RWPE2 (cell line): ENCODE data around the gene STX10.
"Not testable (repeated sequence)": the region's sequence is repeated elsewhere in the genome, so short reads cannot be mapped to it uniquely, and the experiment has no call there.

Source experiments
- ATAC-seq: fragments of 200-7000 bp; cut with Tn5 transposase; 3 replicates; pipeline ENCODE4 v1.9.1; 2021; ENCODE audit warnings: low read depth
- DNase-seq: peaks from one replicate; pipeline ENCODE4 v3.0.0-alpha.2; 2020; ENCODE audit warnings: low spot score
- H3K27ac ChIP-seq: fragments of 450-650 bp; 2 replicates; pipeline ENCODE4 v1.5.1; 2017; ENCODE audit warnings: mild to moderate bottlenecking; ENCODE audit not compliant: poor library complexity, severe bottlenecking
- H3K27me3 ChIP-seq: fragments of 250-450 bp; sonication (Bioruptor Pico); 2 replicates; pipeline ENCODE4 v1.5.1; 2021; ENCODE audit warnings: mild to moderate bottlenecking, moderate library complexity; ENCODE audit not compliant: insufficient read depth, poor library complexity, severe bottlenecking
- H3K36me3 ChIP-seq: fragments of 250-450 bp; sonication (Bioruptor Pico); 2 replicates; pipeline ENCODE4 v1.5.1; 2020; ENCODE audit warnings: low read depth, mild to moderate bottlenecking, moderate library complexity
- H3K4me1 ChIP-seq: fragments of 250-450 bp; sonication (Bioruptor Pico); 2 replicates; pipeline ENCODE4 v1.5.1; 2021; ENCODE audit warnings: mild to moderate bottlenecking, moderate library complexity; ENCODE audit not compliant: insufficient read depth, poor library complexity, severe bottlenecking
- H3K4me3 ChIP-seq: fragments of 250-450 bp; sonication (Bioruptor Pico); 2 replicates; pipeline ENCODE4 v1.5.1; 2021; ENCODE audit warnings: mild to moderate bottlenecking, moderate library complexity; ENCODE audit not compliant: severe bottlenecking
- H3K9me3 ChIP-seq: fragments of 250-450 bp; sonication (Bioruptor Pico); 2 replicates; pipeline ENCODE4 v1.5.1; 2021; ENCODE audit warnings: mild to moderate bottlenecking, moderate library complexity; ENCODE audit not compliant: severe bottlenecking
- CTCF ChIP-seq: fragments of 450-650 bp; IDR thresholded peaks from one replicate; pipeline ENCODE4 v1.5.1; 2017; ENCODE audit warnings: mild to moderate bottlenecking, moderate library complexity; ENCODE audit not compliant: poor library complexity, severe bottlenecking

STX10 gene

DNA sequence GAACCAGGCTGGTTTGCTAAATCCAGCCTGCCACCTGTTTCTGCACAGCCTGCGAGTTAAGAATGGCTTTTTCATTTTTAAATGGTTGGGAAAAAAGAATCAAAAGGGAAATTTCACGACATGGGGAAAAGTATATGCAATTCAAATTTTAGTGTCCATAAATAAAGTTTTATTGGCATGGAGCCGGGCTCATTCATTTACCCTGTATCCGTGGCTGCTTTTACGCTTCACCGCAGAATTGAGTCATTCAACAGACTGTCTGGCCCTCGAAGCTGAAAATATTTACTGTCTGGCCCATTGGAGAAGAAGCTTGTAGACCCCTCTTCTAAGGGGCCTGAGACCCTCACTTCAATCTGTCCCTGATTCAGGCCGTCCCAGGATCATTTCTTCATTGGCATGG lies 26.2 kb upstream of the STX10 start:
- TF ChIP-seq CTCF: no peak
- Histone ChIP-seq H3K4me1 (peaks cover 14% of the 10 kb centered on the region), H3K27ac (no peak overlapping the region), H3K9me3 (no peaks in the 10 kb centered on the region), H3K4me3 (no peak overlapping the region), H3K27me3 (no peaks in the 10 kb centered on the region), H3K36me3 (no peaks in the 10 kb centered on the region)
- no peak for ATAC-seq
- no peak for DNase-seq

DNA sequence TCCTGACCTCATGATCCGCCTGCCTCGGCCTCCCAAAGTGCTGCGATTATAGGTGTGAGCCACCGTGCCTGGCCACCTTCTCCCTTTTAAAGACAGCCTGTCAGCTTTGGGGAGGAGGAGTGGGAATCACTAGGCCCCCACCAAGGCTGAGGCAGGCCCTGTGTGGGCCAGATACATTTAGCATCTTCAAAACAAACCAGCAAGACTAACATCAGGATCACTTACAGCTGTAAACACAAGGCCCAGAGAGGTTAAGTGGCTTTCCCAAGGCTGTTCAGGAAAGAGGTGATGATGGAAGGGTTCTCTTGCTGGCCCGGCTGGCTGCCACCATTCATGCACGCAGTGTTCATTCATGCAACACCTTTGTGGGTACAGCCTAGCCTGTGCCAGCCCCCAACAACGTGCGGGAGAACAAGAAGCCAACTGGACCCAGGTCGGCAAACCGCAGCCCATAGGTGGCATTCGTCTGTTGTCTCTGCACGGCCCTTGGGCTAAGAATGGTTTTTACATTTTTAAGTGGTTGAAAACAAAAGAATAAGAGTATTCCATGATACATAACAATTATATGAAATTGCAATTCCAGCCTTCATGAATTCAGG lies 23.1 kb upstream of the STX10 start:
- Histone ChIP-seq H3K27me3 (no peaks in the 10 kb centered on the region), H3K36me3 (no peaks in the 10 kb centered on the region), H3K27ac (peak overlapping the region; percentile 99), H3K9me3 (no peaks in the 10 kb centered on the region), H3K4me1 (peaks cover 36% of the 10 kb centered on the region), H3K4me3 (no peak overlapping the region)
- DNase-seq: no peak
- ATAC-seq: no peak
- no peak for TF ChIP-seq CTCF

GRCh38 chr19:13172346-13173138 lies 22.4 kb upstream of the STX10 start:
- no peak for TF ChIP-seq CTCF
- Histone ChIP-seq H3K36me3 (no peaks in the 10 kb centered on the region), H3K4me1 (peaks cover 41% of the 10 kb centered on the region), H3K27me3 (no peaks in the 10 kb centered on the region), H3K4me3 (no peak overlapping the region), H3K9me3 (no peaks in the 10 kb centered on the region), H3K27ac (peak overlapping the region; percentile 99)
- ATAC-seq (peak; percentile 24; the same call in 2 of the 3 replicates), DNase-seq (peak; percentile 88)

GRCh38 chr19:13171146-13171545 lies 21.0 kb upstream of the STX10 start:
- H3K4me3 ChIP-seq: no peak overlapping the region
- no peaks in the 10 kb centered on the region for H3K9me3 ChIP-seq
- no peak for TF ChIP-seq CTCF
- peak overlapping the region; percentile 99 for H3K27ac ChIP-seq
- peaks cover 48% of the 10 kb centered on the region for H3K4me1 ChIP-seq
- DNase-seq: no peak
- no peaks in the 10 kb centered on the region for H3K27me3 ChIP-seq
- ATAC-seq: no peak
- no peaks in the 10 kb centered on the region for H3K36me3 ChIP-seq

GRCh38 chr19:13169769-13170168 lies 19.6 kb upstream of the STX10 start:
- H3K27ac ChIP-seq: peak overlapping the region; percentile 99
- H3K4me1 ChIP-seq: peaks cover 53% of the 10 kb centered on the region
- no peaks in the 10 kb centered on the region for H3K27me3 ChIP-seq
- DNase-seq: peak; percentile 82
- H3K4me3 ChIP-seq: no peak overlapping the region
- ATAC-seq: peak; percentile 61
- no peak for TF ChIP-seq CTCF
- no peaks in the 10 kb centered on the region for H3K36me3 ChIP-seq
- no peaks in the 10 kb centered on the region for H3K9me3 ChIP-seq

DNA sequence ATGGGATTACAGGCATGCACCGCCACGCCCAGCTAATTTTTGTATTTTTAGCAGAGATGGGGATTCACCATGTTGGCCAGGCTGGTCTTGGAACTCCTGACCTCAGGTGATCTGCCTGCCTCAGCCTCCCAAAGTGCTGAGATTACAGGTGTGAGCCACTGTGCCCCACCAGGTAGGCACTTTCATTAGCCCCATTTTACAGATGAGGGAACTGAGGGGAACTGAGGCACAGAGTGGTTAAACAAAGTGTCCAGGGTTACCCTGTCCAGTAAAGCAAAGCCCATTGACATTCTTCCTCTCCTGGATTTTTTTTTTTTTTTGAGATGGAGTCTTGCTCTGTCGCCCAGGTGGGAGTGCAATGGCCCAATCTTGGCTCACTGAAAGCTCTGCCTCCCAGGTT lies 16.0 kb upstream of the STX10 start:
- Histone ChIP-seq H3K4me1 (peaks cover 64% of the 10 kb centered on the region), H3K27ac (peak overlapping the region; percentile 99)
- H3K9me3 ChIP-seq, H3K27me3 ChIP-seq, H3K4me3 ChIP-seq, H3K36me3 ChIP-seq, DNase-seq, ATAC-seq: not testable (repeated sequence)
